B cell (primary cell): ENCODE measurements around the gene NCAPG2.

Source experiments
- EZH2 ChIP-seq: IDR thresholded peaks from 2 replicates; pipeline ENCODE4 v1.6.1; 2012; ENCODE audit warnings: borderline replicate concordance, low read depth, mild to moderate bottlenecking, moderate library complexity, low read length; ENCODE audit not compliant: insufficient read depth, poor library complexity, severe bottlenecking
- TF ChIP-seq, protein P1 (sequence below): fragments of 200-600 bp; IDR thresholded peaks from one replicate; pipeline ENCODE4 v1.8.0; 2022; ENCODE audit warnings: antibody characterized with exemption, mild to moderate bottlenecking

DNA sequence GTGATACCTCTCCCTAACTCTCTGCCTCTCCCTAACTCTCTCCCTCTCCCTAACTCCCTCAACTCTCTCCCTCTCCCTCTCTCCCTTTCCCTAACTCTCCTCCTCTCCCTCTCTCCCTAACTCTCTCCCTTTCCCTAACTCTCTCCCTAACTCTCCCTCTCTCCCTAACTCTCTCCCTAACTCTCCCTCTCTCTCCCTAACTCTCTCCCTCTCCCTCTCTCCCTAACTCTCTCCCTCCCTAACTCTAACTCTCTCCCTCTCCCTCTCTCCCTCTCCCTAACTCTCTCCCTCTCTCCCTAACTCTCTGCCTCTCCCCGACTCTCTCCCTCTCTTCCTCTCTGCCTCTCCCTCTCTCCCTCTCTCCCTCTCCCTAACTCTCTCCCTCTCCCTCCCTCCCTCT, 115.0 kb downstream of the NCAPG2 start:
- TF ChIP-seq, protein P1, sequence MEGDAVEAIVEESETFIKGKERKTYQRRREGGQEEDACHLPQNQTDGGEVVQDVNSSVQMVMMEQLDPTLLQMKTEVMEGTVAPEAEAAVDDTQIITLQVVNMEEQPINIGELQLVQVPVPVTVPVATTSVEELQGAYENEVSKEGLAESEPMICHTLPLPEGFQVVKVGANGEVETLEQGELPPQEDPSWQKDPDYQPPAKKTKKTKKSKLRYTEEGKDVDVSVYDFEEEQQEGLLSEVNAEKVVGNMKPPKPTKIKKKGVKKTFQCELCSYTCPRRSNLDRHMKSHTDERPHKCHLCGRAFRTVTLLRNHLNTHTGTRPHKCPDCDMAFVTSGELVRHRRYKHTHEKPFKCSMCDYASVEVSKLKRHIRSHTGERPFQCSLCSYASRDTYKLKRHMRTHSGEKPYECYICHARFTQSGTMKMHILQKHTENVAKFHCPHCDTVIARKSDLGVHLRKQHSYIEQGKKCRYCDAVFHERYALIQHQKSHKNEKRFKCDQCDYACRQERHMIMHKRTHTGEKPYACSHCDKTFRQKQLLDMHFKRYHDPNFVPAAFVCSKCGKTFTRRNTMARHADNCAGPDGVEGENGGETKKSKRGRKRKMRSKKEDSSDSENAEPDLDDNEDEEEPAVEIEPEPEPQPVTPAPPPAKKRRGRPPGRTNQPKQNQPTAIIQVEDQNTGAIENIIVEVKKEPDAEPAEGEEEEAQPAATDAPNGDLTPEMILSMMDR: no peak
- no peak for TF ChIP-seq EZH2
